Femur (tissue), 1 donor: ENCODE data around the gene CTDSPL.

ENCODE experiments used
- DNase-seq: peaks from one replicate; pipeline ENCODE4 v3.0.0-alpha.2; 2017

CTDSPL gene

GRCh38 chr3:37991109-37991508, 129.4 kb downstream of the CTDSPL start:
- peak; percentile 6 for DNase-seq

- DNase-seq = peak; percentile 20
These were observed 130.1 kb downstream of the CTDSPL start for GRCh38 chr3:37991823-37992222.

- peak; percentile 10 for DNase-seq
These were observed 130.8 kb downstream of the CTDSPL start for GRCh38 chr3:37992271-37993066.

- peak; percentile 16 for DNase-seq
These were observed 131.4 kb downstream of the CTDSPL start for GRCh38 chr3:37993067-37993455.

DNA sequence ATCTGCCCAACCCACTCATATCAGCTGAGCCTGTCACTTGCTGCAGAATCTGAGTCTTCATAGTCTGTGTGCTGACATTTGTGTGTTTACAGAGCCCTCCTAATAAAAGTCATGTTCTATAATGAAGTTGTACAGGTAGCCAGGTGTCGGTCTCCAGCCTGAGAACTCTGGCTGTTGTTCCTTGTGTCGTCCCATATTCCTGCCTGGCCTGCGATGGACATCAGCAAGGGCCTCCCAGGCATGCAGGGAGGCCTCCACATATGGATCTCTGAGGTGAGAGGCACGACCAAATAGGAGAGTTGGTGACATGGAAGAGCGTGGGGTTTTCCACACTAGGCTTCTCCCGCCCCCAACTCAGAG, 131.8 kb downstream of the CTDSPL start:
- no peak for DNase-seq

DNA sequence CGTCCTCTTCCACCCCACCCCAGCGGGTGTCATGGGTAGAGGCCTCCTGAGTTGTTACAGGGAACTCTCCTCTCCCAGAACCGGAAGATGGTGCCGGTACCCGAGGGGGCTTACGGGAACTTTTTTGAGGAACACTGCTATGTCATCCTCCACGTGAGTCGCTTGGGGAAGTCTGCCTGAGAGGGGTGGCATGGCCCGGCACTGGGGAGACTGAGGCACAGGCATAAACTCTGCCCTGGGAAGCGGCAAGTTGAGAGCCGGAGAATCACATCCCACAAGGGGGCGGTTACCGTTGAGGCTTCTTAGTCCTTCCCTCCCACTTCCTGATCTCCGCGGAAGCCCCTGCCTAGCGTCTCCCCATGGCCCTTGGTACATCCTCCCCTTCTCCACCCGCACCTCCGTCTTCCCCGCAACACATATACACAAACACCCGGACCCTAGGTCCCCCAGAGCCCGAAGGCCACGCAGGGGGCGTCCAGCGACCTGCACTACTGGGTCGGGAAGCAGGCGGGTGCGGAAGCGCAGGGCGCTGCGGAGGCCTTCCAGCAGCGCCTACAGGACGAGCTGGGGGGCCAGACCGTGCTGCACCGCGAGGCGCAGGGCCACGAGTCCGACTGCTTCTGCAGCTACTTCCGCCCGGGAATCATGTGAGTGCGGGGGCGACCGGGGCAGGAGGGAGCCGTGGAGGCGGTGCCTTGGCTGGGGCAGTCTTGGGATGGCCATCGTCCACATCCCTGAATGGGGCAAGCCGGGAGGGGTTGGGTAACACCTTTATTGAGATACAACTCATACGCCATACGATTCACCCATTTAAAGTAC, 132.3 kb downstream of the CTDSPL start:
- peak; percentile 87 for DNase-seq

DNA sequence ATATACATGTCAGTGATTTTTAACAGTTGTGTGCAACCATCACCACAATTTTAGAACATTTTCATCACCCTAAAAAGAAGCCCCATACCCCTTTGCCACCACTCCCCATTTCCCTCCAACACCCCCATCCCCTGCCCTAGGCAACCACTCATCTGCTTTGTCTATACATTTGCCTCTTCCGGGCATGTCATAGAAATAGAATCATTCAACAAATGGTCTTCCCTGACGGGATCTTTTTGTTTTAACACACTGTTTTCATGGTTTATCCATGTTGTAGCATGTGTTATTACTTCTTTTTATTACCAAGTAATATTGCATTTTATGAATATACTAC, 132.9 kb downstream of the CTDSPL start:
- DNase-seq = no peak

GRCh38 chr3:37995652-37996641, 134.3 kb downstream of the CTDSPL start:
- peak; percentile 17 for DNase-seq

DNA sequence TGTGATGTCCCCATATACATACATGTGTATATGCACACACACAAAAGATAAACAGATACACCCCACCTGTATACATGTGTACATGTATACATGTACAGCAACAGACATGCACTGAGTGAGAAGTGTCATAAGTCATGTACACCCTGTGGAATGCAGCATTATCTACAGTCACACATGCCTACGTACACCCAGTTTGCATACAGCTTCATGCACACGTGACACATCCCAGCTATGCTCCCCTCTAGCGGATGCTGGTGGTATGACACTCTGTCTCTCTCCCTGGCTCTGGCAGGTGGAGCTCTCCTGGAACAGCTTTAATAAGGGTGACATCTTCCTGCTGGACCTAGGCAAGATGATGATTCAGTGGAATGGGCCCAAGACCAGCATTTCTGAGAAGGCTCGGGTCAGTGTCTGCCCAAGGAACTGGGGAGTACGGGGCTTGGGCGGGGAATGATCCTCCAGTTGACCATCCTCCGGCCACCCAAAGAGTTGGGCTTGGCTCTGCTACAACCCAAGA, 135.2 kb downstream of the CTDSPL start:
- DNase-seq = peak; percentile 83

- DNase-seq = no peak
These were observed 135.7 kb downstream of the CTDSPL start for GRCh38 chr3:37997342-37997741.

GRCh38 chr3:37997791-37998370, 136.2 kb downstream of the CTDSPL start:
- DNase-seq = peak; percentile 40

- peak; percentile 16 for DNase-seq
These were observed 138.2 kb downstream of the CTDSPL start for GRCh38 chr3:37999836-38000235.

DNA sequence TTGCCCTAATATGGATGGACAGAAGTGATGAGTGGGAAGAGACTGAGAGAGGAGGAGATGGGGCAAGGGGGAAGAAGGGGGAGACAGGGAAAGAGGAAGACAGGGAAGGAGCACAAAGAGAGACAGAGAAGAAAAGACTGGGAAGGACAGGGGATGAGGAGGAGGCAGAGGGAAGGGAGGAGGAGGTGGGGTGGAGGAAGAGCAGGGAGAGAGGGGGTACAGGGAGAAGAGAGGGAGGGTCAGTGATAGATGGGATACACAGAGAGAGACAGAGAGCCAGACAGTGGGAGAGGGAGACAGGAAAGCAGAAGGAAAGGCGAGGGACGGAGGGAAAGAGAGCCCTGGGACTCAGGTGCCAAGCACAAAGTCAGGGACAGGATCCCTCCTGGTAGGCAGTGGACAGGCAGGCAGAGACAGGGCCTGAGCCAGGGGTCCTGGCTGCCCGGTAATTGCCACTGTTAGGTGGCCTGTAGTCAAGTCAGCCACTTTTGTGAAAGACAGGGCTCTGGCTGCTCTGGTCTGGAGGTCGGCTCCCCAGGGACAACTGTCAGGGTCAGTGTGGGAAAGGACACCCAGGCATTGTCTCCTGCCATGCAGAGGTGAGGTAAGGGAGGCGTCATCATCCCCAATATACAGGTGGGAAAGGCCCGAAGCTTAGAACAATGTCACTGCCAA, 138.7 kb downstream of the CTDSPL start:
- DNase-seq = peak; percentile 13

DNA sequence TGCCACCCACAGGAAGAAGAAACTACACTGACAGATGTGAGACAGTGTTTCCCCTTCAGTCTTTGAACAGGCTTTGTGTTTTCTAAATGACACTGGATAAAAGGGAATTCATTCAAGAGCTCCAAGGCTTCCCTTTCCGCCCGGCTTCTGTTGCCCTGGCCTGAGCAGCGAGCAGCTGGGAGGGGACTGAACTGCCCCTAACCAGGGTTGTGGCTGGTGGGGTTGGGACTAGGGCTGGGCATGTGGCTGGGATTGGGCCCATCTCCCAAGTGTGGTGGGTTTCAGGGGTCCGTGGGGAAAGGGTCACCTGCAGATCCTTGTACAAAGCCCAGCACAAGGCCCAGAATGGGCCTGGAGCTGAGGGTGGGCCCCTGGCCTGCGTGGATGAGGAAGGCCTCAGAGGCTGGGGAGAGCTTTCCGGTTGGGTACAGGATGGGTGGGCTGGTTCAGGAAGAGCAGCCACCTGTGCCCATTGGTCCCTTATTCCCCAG, 139.3 kb downstream of the CTDSPL start:
- peak; percentile 17 for DNase-seq

GRCh38 chr3:38001456-38002081, 139.9 kb downstream of the CTDSPL start:
- DNase-seq = peak; percentile 21

DNA sequence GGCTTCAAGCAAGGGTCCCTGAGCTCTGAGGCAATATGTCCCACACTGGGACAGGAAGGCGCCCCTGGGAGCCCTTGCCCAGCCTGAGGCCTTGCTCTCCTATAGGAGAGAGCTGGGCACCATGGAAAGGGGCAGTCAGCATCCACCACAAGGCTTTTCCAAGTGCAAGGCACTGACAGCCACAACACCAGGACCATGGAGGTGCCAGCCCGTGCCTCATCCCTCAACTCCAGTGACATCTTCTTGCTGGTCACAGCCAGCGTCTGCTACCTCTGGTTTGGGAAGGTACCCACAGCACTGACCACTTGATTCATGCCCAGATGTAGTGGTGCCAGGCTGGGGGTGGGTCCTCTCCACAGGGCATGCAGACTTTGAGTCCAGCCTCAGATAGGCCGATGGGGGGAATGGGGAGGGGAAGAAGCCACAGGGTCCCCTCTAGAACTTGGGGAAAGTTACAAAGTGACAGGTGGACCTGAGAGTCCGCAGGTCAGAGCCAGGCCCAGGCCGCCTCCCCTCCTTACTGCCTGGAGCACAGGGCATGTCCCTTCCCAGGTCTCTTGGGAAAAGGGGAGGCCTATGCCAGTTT, 140.7 kb downstream of the CTDSPL start:
- DNase-seq = peak; percentile 20

GRCh38 chr3:38002940-38003339, 141.3 kb downstream of the CTDSPL start:
- DNase-seq = no peak

- peak; percentile 78 for DNase-seq
These were observed 141.7 kb downstream of the CTDSPL start for GRCh38 chr3:38003371-38003816.

DNA sequence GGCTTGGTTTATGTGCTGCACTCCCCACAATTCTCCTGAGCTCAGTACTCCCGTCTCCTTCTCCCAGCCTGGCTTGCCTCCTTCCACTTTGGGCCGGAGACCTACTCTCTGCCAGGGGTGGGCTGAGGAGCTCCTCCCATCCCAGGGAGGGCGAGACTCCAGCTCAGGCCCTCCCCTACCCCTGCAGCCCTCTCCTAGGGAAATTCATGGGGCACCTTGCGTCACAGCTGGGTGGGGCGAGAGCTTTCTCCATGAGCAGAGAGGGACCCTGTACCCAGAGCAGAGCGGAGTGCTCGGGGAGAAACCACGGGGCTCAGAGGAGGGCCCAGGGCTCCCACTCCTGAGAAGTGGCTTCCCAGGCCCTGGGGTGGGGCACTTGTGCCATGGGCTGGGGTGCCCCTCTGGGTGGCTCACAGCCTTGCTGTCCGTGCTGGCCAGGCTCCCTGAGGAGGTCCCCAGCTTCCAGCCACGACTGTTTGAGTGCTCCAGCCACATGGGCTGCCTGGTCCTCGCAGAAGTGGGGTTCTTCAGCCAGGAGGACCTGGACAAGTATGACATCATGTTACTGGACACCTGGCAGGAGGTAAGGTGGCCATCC, 142.2 kb downstream of the CTDSPL start:
- DNase-seq = no peak

GRCh38 chr3:38004415-38005075, 142.9 kb downstream of the CTDSPL start:
- DNase-seq = peak; percentile 72
